ENCODE measurements around the gene C6orf62.
"Not testable (repeated sequence)": the region's sequence is repeated elsewhere in the genome, so short reads cannot be mapped to it uniquely, and the experiment has no call there.

- TF ChIP-seq SMC3 (IDR thresholded peaks at IDR 0.05); CTCF (IDR thresholded peaks at IDR 0.05); EP300 (IDR thresholded peaks at IDR 0.05); RNF2 (IDR thresholded peaks at IDR 0.05; ENCODE audit: borderline replicate concordance, low read depth); ELK1 (IDR thresholded peaks at IDR 0.05; ENCODE audit: low read depth, low read length); CHD2 (IDR thresholded peaks at IDR 0.05; ENCODE audit: low read length, partially characterized antibody); POLR2A (IDR thresholded peaks at IDR 0.05; ENCODE audit: low read length); JUNB (IDR thresholded peaks at IDR 0.05); MAX (IDR thresholded peaks at IDR 0.05); POLR2AphosphoS2 (conservative IDR thresholded peaks at IDR 0.05; ENCODE audit: low read length); ESRRA (IDR thresholded peaks at IDR 0.05; ENCODE audit: borderline replicate concordance, low read length); HMGXB4 (CRISPR knock-in tag; IDR thresholded peaks at IDR 0.05; ENCODE audit: borderline replicate concordance); KDM5A (IDR thresholded peaks at IDR 0.05): not testable (repeated sequence)
Measured at GRCh38 chr6:24731456-24732134, 12.6 kb upstream of the C6orf62 start.

Measured in A549 (cell line).